CD8-positive, alpha-beta memory T cell (primary cell): ENCODE measurements around the gene VEZF1. TPM values are rescaled to one million over a fixed set of nuclear protein-coding genes. Genes with fewer than 3 reads are reported as not detected.
A peak's percentile ranks its signal among the peaks of the same experiment; 100 is the strongest.

Experiments
- CTCF ChIA-PET: fragments of 350-600 bp; sonication (Branson Sonifier 250); formaldehyde crosslinking; loops from one replicate; lab custom pipeline; 2021; ENCODE audit warnings: antibody characterized with exemption; lab: Charles Lee
- POLR2A ChIA-PET: fragments of 350-600 bp; sonication (Branson Sonifier 250); formaldehyde crosslinking; loops from one replicate; lab custom pipeline; 2021; ENCODE audit warnings: antibody characterized with exemption; lab: Charles Lee
- DNase-seq, 5 donors: peaks; one replicate each; pipeline versions ENCODE4 v3.0.0 to v3.0.0-alpha.2; 2020 to 2022; ENCODE audit warnings: mixed read lengths in 1 of 5
- H3K27ac ChIP-seq: one replicate; pipeline ENCODE4 v1.7.0; 2013; ENCODE audit warnings: low read depth, mild to moderate bottlenecking, low read length, moderate library complexity
- H3K27me3 ChIP-seq: 2 replicates; pipeline ENCODE4 v1.7.0; 2013; ENCODE audit warnings: low read length, mild to moderate bottlenecking; ENCODE audit not compliant: insufficient read depth, poor library complexity, severe bottlenecking
- H3K36me3 ChIP-seq: 2 replicates; pipeline ENCODE4 v1.7.0; 2013; ENCODE audit warnings: mild to moderate bottlenecking, low read length, moderate library complexity; ENCODE audit not compliant: insufficient read depth
- H3K4me1 ChIP-seq: 2 replicates; pipeline ENCODE4 v1.7.0; 2013; ENCODE audit warnings: mild to moderate bottlenecking, low read length, moderate library complexity; ENCODE audit not compliant: insufficient read depth
- H3K4me3 ChIP-seq: 2 replicates; pipeline ENCODE4 v1.7.0; 2013; ENCODE audit warnings: mild to moderate bottlenecking, low read length
- H3K9me3 ChIP-seq: 2 replicates; pipeline ENCODE4 v1.7.0; 2013; ENCODE audit warnings: mild to moderate bottlenecking, low read length
- H3K27ac Mint-ChIP-seq, 8 donors: one replicate each; pipeline ENCODE4 v1.8.0; 2020 to 2021; ENCODE audit warnings: mixed read lengths in 8 of 8, mild to moderate bottlenecking in 6 of 8, inconsistent platforms in 3 of 8, moderate library complexity in 3 of 8
- H3K27me3 Mint-ChIP-seq, 2 donors: one replicate each; pipeline ENCODE4 v1.8.0; 2020 to 2021; ENCODE audit warnings: mixed read lengths in 2 of 2, mild to moderate bottlenecking in 1 of 2, moderate library complexity in 1 of 2
- H3K36me3 Mint-ChIP-seq, 3 donors: one replicate each; pipeline ENCODE4 v1.8.0; 2020 to 2021; ENCODE audit warnings: mixed read lengths in 3 of 3, inconsistent platforms in 1 of 3, mild to moderate bottlenecking in 1 of 3
- H3K4me1 Mint-ChIP-seq, 3 donors: one replicate each; pipeline ENCODE4 v1.8.0; 2020 to 2021; ENCODE audit warnings: mixed read lengths in 3 of 3, inconsistent platforms in 1 of 3, mild to moderate bottlenecking in 1 of 3
- H3K4me3 Mint-ChIP-seq, 7 donors: one replicate each; pipeline ENCODE4 v1.8.0; 2020 to 2021; ENCODE audit warnings: mixed read lengths in 7 of 7, mild to moderate bottlenecking in 6 of 7, moderate library complexity in 4 of 7, inconsistent platforms in 2 of 7
- H3K9me3 Mint-ChIP-seq, 5 donors: one replicate each; pipeline ENCODE4 v1.8.0; 2020 to 2022; ENCODE audit warnings: mixed read lengths in 5 of 5, mild to moderate bottlenecking in 3 of 5, moderate library complexity in 2 of 5, inconsistent platforms in 1 of 5
- polyA plus RNA-seq: library from polyadenylated mRNA; unstranded; fragments of 300-500 nt; fragmentation: Illumina TruSeq; gene quantifications from one replicate; pipeline ENCODE4 v1.2.3, GENCODE V29; 2021
- total RNA-seq, 2 experiments: library from RNA; stranded (reverse); gene quantifications; one replicate each; pipeline ENCODE4 v1.2.3, GENCODE V29; 2021

VEZF1 gene
- total and polyA plus RNA-seq, 3 experiments from 2014 or later: 29.1 to 50.8 (median 29.5) TPM

DNA sequence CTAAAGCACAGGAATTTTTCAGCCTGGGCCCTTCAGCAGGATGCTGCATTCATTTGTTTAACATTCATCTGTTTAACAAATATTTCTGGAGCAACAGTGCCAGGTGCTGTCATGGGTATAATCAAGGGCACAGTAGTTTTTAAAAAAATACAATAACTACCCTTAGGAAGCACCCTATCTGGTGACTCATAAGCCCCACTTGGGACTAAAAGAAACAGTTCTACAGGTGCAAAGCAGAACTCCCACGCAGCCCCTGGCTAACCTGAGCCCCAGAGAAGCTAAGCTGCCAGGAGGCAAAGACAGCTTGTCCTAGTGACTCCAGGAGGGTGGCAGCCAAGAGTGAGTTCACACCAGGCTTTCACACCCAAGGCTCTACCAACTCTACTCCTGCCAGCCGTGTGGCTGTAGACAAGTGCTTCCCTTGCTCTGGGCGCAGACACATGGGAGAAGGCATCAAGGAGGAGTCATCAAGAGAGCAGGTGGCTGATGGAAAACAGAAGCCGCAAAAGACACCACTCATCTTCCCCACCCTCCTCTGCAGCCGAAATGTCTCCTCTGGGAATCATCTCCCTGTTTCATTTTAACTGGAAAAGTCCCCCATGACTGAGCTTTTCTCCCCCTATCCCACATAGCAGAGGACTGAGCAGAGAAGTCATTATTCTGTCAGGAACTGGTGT lies 47.3 kb downstream of the VEZF1 start:
- peaks cover 0 to 9% (median 4%) of the 10 kb centered on the region in 3 donors for H3K4me1 Mint-ChIP-seq
- H3K27me3 Mint-ChIP-seq: peaks cover 4 to 31% of the 10 kb centered on the region in 2 donors
- H3K27ac ChIP-seq: no peak overlapping the region
- no peaks in the 10 kb centered on the region for H3K36me3 Mint-ChIP-seq
- H3K4me3 Mint-ChIP-seq: no peak overlapping the region
- no peaks in the 10 kb centered on the region for H3K27me3 ChIP-seq
- no peak overlapping the region for H3K4me3 ChIP-seq
- no peaks in the 10 kb centered on the region for H3K9me3 ChIP-seq
- no peak overlapping the region for H3K27ac Mint-ChIP-seq
- no peaks in the 10 kb centered on the region for H3K4me1 ChIP-seq
- no peaks in the 10 kb centered on the region for H3K9me3 Mint-ChIP-seq
- no peak for DNase-seq
- POLR2A ChIA-PET: no interaction called here
- no peaks in the 10 kb centered on the region for H3K36me3 ChIP-seq
- CTCF ChIA-PET: interaction anchor here (0.7 kb wide), 1 partner anchor 44 kb away, joined by 3 read pairs; no protein-coding TSS in a partner anchor

DNA sequence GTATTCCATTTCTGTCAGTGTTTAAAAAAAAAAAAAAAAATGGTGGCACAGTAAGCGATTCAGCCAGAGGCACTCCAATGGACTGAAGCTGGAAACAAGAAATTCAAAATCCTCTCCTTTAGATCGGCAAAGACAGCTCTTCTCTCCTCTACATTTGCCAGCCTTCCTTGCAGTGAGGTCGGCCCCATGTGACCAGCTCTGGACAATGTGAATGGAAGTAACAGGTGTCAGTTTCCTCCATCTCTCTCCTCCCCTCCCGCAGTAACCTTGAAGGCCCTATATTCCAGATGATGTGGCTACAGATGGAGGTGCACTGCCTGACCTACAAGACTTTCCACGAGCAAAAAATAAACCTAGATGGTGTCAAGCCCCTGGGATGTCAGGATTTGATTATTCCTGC lies 47.8 kb downstream of the VEZF1 start:
- DNase-seq: no peak
- H3K27ac ChIP-seq: no peak overlapping the region
- H3K27me3 Mint-ChIP-seq: peaks cover 4 to 31% of the 10 kb centered on the region in 2 donors
- CTCF ChIA-PET: interaction anchor here (0.7 to 1.4 kb wide), 3 partner anchors 44 to 1450 kb away, joined by 3 to 7 read pairs (median 4); no protein-coding TSS in a partner anchor
- H3K4me3 Mint-ChIP-seq: no peak overlapping the region
- H3K36me3 ChIP-seq: no peaks in the 10 kb centered on the region
- POLR2A ChIA-PET: interaction anchor here (0.7 kb wide), 2 partner anchors 13 to 1410 kb away, joined by 4 read pairs; no protein-coding TSS in a partner anchor
- H3K27me3 ChIP-seq: no peaks in the 10 kb centered on the region
- no peak overlapping the region for H3K4me3 ChIP-seq
- no peaks in the 10 kb centered on the region for H3K9me3 ChIP-seq
- H3K4me1 ChIP-seq: no peaks in the 10 kb centered on the region
- H3K27ac Mint-ChIP-seq: no peak overlapping the region
- H3K36me3 Mint-ChIP-seq: no peaks in the 10 kb centered on the region
- no peaks in the 10 kb centered on the region for H3K9me3 Mint-ChIP-seq
- peaks cover 0 to 9% (median 4%) of the 10 kb centered on the region in 3 donors for H3K4me1 Mint-ChIP-seq

DNA sequence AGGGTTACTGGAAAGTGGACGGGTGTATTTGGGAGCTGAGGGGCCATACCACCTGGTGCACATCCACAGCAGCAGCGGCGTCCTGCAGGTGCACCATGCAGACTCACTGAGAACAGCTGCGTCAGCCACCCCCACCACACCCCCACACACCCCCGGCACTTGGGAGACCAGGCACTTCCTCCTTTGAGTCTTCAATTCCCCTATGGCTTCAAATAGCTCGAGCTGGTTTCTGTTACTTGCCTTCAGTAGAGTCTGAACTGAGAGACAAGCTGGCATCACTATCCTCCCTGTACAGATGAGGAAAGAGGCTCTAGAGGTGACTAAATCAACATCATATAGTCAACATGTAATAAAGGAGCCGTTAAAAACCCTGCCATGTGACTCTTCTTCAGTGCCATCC lies 48.3 kb downstream of the VEZF1 start:
- no peak for DNase-seq
- ChIA-PET CTCF (interaction anchor here (0.7 to 1.4 kb wide), 2 partner anchors 60 to 1451 kb away, joined by 4 to 7 read pairs; no protein-coding TSS in a partner anchor), POLR2A (interaction anchor here (0.7 kb wide), 2 partner anchors 14 to 1411 kb away, joined by 4 read pairs; no protein-coding TSS in a partner anchor)
- peak overlapping the region in 1 of 7 donors; percentile 56 for H3K4me3 Mint-ChIP-seq
- peaks cover 4 to 31% of the 10 kb centered on the region in 2 donors for H3K27me3 Mint-ChIP-seq
- peak overlapping the region in 1 of 8 donors; percentile 15 for H3K27ac Mint-ChIP-seq
- peaks cover 0 to 9% (median 4%) of the 10 kb centered on the region in 3 donors for H3K4me1 Mint-ChIP-seq
- H3K36me3 Mint-ChIP-seq: no peaks in the 10 kb centered on the region
- H3K27ac ChIP-seq: no peak overlapping the region
- no peak overlapping the region for H3K4me3 ChIP-seq
- H3K9me3 ChIP-seq: no peaks in the 10 kb centered on the region
- H3K4me1 ChIP-seq: no peaks in the 10 kb centered on the region
- no peaks in the 10 kb centered on the region for H3K9me3 Mint-ChIP-seq
- H3K36me3 ChIP-seq: no peaks in the 10 kb centered on the region
- H3K27me3 ChIP-seq: no peaks in the 10 kb centered on the region

DNA sequence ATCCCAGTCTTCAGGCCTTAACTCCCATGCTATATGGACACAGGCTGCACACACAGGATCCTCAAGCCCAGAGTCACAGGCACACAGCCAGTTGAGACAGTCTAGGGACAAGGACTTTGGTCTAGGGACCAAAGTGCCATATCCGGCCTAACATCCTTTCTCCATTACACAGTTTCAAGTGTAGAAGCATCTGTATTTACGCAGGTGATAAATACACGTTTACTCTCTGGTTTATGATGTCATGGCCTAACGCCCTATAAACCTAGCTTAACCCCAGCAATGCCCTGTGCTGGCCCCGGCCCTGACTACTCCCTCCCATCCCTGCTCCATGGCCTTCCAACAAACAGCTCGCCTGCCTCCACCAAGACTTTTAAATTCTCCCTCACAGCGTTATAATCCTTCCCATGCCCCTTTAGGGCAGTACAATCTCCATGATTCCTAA lies 50.0 kb downstream of the VEZF1 start:
- peak overlapping the region in 1 of 8 donors; percentile 32 for H3K27ac Mint-ChIP-seq
- POLR2A ChIA-PET: interaction anchor here (0.9 kb wide), 1 partner anchor 9 kb away, joined by 6 read pairs; no protein-coding TSS in a partner anchor

DNA sequence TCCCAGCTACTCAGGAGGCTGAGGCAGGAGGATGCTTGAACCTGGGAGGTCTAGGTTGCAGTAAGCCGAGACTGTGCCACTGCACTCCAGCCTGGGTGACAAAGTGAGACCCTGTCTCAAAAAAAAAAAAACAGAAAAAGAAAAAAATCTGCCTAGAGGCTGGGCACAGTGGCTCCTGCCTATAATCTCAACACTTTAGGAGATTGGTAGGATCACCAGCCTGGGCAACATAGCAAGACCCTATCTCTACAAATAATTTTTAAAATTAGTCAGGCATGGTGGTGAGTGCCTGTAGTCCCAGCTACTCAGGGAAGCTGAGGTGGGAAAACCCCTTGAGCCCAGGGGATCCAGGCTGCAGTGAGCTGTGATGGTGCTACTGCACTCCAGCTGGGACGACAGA lies 50.6 kb downstream of the VEZF1 start:
- Histone ChIP-seq H3K4me3 (no peak overlapping the region), H3K36me3 (no peaks in the 10 kb centered on the region), H3K27ac (no peak overlapping the region), H3K27me3 (no peaks in the 10 kb centered on the region), H3K4me1 (no peaks in the 10 kb centered on the region), H3K9me3 (no peaks in the 10 kb centered on the region)
- CTCF ChIA-PET: interaction anchor here (0.7 kb wide), 1 partner anchor 17 kb away, joined by 3 read pairs; no protein-coding TSS in a partner anchor
- H3K27ac Mint-ChIP-seq: peak overlapping the region in 1 of 8 donors; percentile 72
- H3K36me3 Mint-ChIP-seq: no peaks in the 10 kb centered on the region
- H3K4me3 Mint-ChIP-seq: no peak overlapping the region
- peaks cover 4 to 27% of the 10 kb centered on the region in 2 donors for H3K27me3 Mint-ChIP-seq
- DNase-seq: no peak
- peaks cover 0 to 9% (median 4%) of the 10 kb centered on the region in 3 donors for H3K4me1 Mint-ChIP-seq
- no peaks in the 10 kb centered on the region for H3K9me3 Mint-ChIP-seq
- POLR2A ChIA-PET: no interaction called here

More for the DNA sequence above, 50.0 kb downstream of the VEZF1 start:
- H3K27me3 Mint-ChIP-seq: peaks cover 4 to 27% of the 10 kb centered on the region in 2 donors
- Histone ChIP-seq H3K27me3 (no peaks in the 10 kb centered on the region), H3K36me3 (no peaks in the 10 kb centered on the region), H3K4me3 (no peak overlapping the region), H3K27ac (no peak overlapping the region), H3K4me1 (no peaks in the 10 kb centered on the region), H3K9me3 (no peaks in the 10 kb centered on the region)
- DNase-seq: no peak
- peaks cover 0 to 9% (median 4%) of the 10 kb centered on the region in 3 donors for H3K4me1 Mint-ChIP-seq
- CTCF ChIA-PET: interaction anchor here (0.7 to 1.2 kb wide), 2 partner anchors 11 to 16 kb away, joined by 3 to 5 read pairs; no protein-coding TSS in a partner anchor
- H3K4me3 Mint-ChIP-seq: no peak overlapping the region
- H3K36me3 Mint-ChIP-seq: no peaks in the 10 kb centered on the region
- H3K9me3 Mint-ChIP-seq: no peaks in the 10 kb centered on the region

DNA sequence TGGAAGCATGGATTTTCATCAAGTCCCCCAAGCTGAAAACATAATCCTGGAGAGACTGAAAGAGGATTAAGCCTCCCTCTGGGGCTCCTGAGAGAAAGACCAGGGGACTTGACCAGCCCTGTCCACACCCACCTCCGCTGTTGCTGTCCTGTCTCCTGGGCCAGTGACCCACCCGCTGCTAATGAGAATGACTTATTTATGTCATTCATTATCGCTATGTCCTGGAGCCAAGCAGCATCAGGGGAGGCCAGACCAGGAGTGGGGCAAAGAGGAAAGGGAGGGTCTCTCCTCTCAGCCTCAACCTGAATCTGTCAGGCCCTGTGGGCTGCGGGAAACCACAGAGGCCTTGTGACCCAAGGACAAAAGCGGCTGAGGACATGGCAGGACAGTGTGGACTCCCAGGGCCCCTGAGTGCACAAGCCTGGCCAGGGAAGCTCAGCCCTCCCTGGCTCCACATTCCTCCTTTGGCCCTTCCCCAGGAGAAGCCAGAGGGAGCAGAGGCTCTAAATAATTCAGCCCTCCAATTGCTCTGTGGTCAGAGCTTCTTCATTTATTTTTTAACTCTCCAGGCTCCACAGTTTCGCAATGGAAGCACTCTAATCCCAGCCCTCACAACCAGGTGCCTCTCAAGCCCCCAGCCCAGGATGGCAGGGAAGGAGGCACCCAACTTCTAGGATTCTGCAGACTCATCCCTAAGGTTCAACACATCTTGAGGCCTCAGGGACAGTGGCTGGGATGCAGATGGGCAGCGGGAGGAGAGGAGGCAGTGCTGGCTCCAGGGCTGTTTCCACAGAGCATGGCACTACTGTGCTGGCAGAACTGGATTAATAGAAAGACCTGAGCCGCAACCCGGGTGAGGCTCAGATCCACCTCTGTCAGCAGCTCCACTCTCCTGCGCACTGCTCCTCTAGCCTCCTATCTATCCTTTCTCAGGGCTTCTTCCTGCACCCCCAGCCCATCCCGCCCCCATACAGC lies 51.9 kb downstream of the VEZF1 start:
- Histone ChIP-seq H3K27me3 (no peaks in the 10 kb centered on the region), H3K36me3 (no peaks in the 10 kb centered on the region), H3K27ac (no peak overlapping the region), H3K4me1 (no peaks in the 10 kb centered on the region), H3K4me3 (no peak overlapping the region), H3K9me3 (no peaks in the 10 kb centered on the region)
- H3K9me3 Mint-ChIP-seq: no peaks in the 10 kb centered on the region
- peaks cover 4 to 34% of the 10 kb centered on the region in 2 donors for H3K27me3 Mint-ChIP-seq
- no peak overlapping the region for H3K27ac Mint-ChIP-seq
- ChIA-PET CTCF (interaction anchor here (1.3 kb wide), 1 partner anchor 62 kb away, joined by 3 read pairs; no protein-coding TSS in a partner anchor), POLR2A (no interaction called here)
- no peak overlapping the region for H3K4me3 Mint-ChIP-seq
- no peak for DNase-seq
- peaks cover 0 to 9% (median 4%) of the 10 kb centered on the region in 3 donors for H3K4me1 Mint-ChIP-seq
- no peaks in the 10 kb centered on the region for H3K36me3 Mint-ChIP-seq

DNA sequence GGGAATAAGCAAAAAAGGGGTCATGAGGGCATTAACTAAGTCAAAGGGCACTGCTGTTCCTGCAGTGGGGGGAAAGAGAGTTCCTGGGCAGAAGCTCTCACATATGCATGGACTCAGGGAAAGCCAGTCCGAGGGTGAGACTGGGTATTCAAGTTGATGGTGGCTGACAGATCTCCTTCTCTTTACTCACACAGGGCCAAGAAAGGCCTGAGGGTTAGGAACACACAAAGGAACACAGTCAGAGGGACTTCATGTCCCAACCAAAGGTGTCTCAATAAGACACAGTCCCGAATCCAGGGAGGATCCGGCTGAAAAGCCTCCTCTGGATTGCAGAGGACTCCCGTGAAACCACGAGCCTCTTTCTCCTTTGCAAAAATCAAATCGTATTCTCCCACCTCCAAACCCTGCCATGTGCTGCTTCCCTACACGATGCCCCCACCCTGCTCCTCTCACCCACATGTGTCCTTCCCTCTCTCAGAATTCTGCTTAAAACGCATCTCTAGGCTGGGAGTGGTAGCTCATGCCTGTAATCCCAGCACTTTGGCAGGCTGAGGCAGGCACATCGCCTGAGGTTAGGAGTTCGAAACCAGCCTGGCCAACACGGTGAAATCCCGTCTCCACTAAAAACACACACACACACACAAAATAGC lies 56.4 kb downstream of the VEZF1 start:
- POLR2A ChIA-PET: no interaction called here
- Histone ChIP-seq H3K4me1 (no peaks in the 10 kb centered on the region), H3K9me3 (no peaks in the 10 kb centered on the region), H3K4me3 (no peak overlapping the region), H3K36me3 (no peaks in the 10 kb centered on the region), H3K27ac (no peak overlapping the region), H3K27me3 (peaks cover 5% of the 10 kb centered on the region)
- Mint-ChIP-seq H3K36me3 (no peaks in the 10 kb centered on the region), H3K9me3 (no peaks in the 10 kb centered on the region), H3K27me3 (peaks cover 6 to 34% of the 10 kb centered on the region in 2 donors), H3K4me3 (no peak overlapping the region), H3K27ac (peak overlapping the region in 1 of 8 donors; percentile 72), H3K4me1 (no peaks in the 10 kb centered on the region)
- CTCF ChIA-PET: no interaction called here
- no peak for DNase-seq
